ENCODE data around the gene TMEM41A.

Gene TMEM41A

DNA sequence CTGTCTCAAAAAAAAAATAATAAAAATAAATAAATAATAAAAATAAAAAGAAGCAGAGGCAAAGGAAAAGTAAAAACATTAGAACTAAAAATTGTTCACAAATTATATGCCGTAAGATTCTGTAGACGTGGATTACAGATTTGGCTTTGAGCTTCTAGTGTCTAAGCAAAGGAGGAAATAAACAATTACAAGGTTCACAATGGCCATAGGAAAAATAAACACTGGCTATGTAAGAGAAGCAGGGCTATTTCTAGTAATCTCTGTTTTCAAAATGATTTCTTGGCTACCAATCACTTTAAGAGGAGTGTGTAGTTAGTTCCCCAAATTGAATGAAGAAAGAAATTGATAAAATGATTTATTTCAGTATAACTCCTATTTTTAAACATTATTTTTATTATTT is 54.5 kb downstream of the TMEM41A start:
- H3K36me3 ChIP-seq (ENCODE audit: control insufficient read depth, insufficient read depth, low read length), result no peaks in the 10 kb centered on the region

DNA sequence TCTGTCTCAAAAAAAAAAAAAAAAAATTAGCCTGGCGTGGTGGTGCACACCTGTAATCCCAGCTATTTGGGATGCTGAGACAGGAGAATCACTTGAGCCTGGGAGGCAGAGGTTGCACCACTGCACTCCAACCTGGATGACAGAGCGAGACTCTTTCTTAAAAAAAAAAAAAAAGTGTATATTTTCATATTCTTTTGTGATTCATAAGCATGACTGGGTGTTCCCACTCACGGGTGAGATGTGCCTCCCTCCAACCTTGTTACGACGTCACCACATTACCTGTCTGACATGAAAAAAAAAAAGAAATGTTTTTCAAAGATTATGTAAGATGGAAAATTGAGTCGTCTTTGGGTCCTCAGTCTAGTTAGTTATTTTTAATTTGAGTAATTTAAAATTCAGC is 56.8 kb downstream of the TMEM41A start:
- Histone ChIP-seq H3K9ac (ENCODE audit: low read length) (no peak overlapping the region), H3K4me3 (ENCODE audit: low read length) (no peak overlapping the region), H3K27me3 (ENCODE audit: control insufficient read depth, insufficient read depth, low read length) (no peaks in the 10 kb centered on the region), H3K27ac (ENCODE audit: low read depth, low read length) (no peak overlapping the region), H3K36me3 (ENCODE audit: control insufficient read depth, insufficient read depth, low read length) (no peaks in the 10 kb centered on the region), H3K4me1 (ENCODE audit: control insufficient read depth, insufficient read depth, low read length) (no peaks in the 10 kb centered on the region)

More for the DNA sequence above, 54.5 kb downstream of the TMEM41A start:
- no peak overlapping the region for H3K4me3 ChIP-seq (ENCODE audit: low read length)
- H3K4me1 ChIP-seq (ENCODE audit: control insufficient read depth, insufficient read depth, low read length), result no peaks in the 10 kb centered on the region
- no peaks in the 10 kb centered on the region for H3K27me3 ChIP-seq (ENCODE audit: control insufficient read depth, insufficient read depth, low read length)
- H3K9ac ChIP-seq (ENCODE audit: low read length), result no peak overlapping the region
- H3K27ac ChIP-seq (ENCODE audit: low read depth, low read length), result no peak overlapping the region

DNA sequence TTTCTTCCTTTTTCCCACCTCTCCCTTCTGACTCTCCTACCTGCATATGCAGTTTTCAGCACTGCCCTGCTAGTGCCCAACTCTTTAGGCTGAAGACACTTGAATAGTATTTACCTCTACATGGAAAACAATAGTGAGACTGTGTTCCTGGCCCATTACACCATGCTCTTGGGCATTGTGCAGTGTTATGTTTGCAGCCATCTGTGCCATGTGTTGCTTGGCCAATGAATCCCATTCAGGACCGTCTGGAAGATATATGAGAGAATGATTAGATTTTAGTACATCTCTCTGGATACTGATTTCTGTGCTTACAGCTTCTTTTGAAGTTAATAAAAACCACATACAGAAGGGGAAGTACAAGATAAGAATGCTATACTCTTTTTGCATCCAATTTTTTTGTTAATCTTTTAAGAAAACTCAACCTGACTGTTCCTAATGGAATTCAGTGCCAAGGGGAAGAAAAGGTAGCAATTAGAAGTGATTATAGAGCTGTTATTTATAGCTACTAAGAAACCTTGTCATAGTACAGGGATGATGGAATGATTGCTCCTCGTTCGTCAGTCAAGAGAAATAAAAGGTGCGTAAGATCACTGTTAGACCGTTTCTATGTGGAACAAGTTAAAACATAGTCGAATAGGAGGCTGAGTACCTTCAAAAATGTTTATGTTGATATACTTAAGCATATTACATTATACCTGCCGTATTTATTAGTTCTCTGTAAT is 58.9 kb downstream of the TMEM41A start:
- Histone ChIP-seq H3K4me1 (ENCODE audit: control insufficient read depth, insufficient read depth, low read length) (no peaks in the 10 kb centered on the region), H3K36me3 (ENCODE audit: control insufficient read depth, insufficient read depth, low read length) (no peaks in the 10 kb centered on the region)

More for the DNA sequence above, 58.9 kb downstream of the TMEM41A start:
- Histone ChIP-seq H3K4me3 (ENCODE audit: low read length) (no peak overlapping the region), H3K27me3 (ENCODE audit: control insufficient read depth, insufficient read depth, low read length) (no peaks in the 10 kb centered on the region), H3K9ac (ENCODE audit: low read length) (no peak overlapping the region), H3K27ac (ENCODE audit: low read depth, low read length) (no peak overlapping the region)

Measured in rectal smooth muscle tissue (tissue), 1 donor.